ENCODE results near the gene TTC23.

TTC23 gene

GRCh38 chr15:99117563-99118257 lies 131.7 kb downstream of the TTC23 start:
- Histone ChIP-seq H3K9me3 (ENCODE audit: insufficient read depth, low read depth, low read length) (peaks cover 2% of the 10 kb centered on the region), H4K91ac (ENCODE audit: low read depth, low read length) (no peak overlapping the region), H3K23ac (ENCODE audit: low read length) (no peak overlapping the region), H3K14ac (ENCODE audit: low read length) (no peak overlapping the region), H2AFZ (ENCODE audit: insufficient read depth, low read length, poor library complexity) (no peak overlapping the region), H3K4ac (ENCODE audit: low read depth, low read length) (no peak overlapping the region), H2BK12ac (ENCODE audit: low read length) (no peak overlapping the region), H2BK5ac (ENCODE audit: low read depth, low read length, poor library complexity) (no peak overlapping the region), H4K8ac (ENCODE audit: low read depth, low read length) (no peak overlapping the region), H3K79me1 (ENCODE audit: low read length) (no peaks in the 10 kb centered on the region), H3K4me1 (ENCODE audit: control insufficient read depth in 1 of 2, insufficient read depth in 2 of 2, low read length in 2 of 2) (peaks cover 10 to 14% of the 10 kb centered on the region in 2 experiments), H3K4me2 (ENCODE audit: low read length) (no peak overlapping the region), H3K27ac (ENCODE audit: low read depth, low read length) (no peak overlapping the region), H3K18ac (ENCODE audit: low read length) (no peak overlapping the region), H3K79me2 (ENCODE audit: control insufficient read depth, insufficient read depth, low read length, poor library complexity) (no peaks in the 10 kb centered on the region), H3K9ac (ENCODE audit: low read length) (no peak overlapping the region), H2AK5ac (ENCODE audit: low read length) (no peak overlapping the region), H3K36me3 (ENCODE audit: control insufficient read depth in 1 of 2, insufficient read depth in 2 of 2, low read length in 2 of 2) (peaks cover 21 to 39% of the 10 kb centered on the region in 2 experiments), H3K27me3 (ENCODE audit: insufficient read depth, low read length) (no peaks in the 10 kb centered on the region), H2BK120ac (ENCODE audit: insufficient read depth, low read length, poor library complexity) (no peak overlapping the region), H3K4me3 (ENCODE audit: low read depth, low read length) (no peak overlapping the region), H4K12ac (ENCODE audit: low read depth, low read length) (no peak overlapping the region)
- WGBS (ENCODE audit: extremely low coverage, insufficient coverage, insufficient read length) = no CpG with 5 or more reads among the region's 20 CpGs
- no peak for DNase-seq

GRCh38 chr15:99117111-99117510 lies 132.3 kb downstream of the TTC23 start:
- Histone ChIP-seq H4K12ac (ENCODE audit: low read depth, low read length) (no peak overlapping the region), H3K23ac (ENCODE audit: low read length) (no peak overlapping the region), H2AFZ (ENCODE audit: insufficient read depth, low read length, poor library complexity) (no peak overlapping the region), H2BK120ac (ENCODE audit: insufficient read depth, low read length, poor library complexity) (no peak overlapping the region), H3K4me3 (ENCODE audit: low read depth, low read length) (no peak overlapping the region), H2BK12ac (ENCODE audit: low read length) (no peak overlapping the region), H3K79me1 (ENCODE audit: low read length) (no peaks in the 10 kb centered on the region), H3K4me1 (ENCODE audit: control insufficient read depth in 1 of 2, insufficient read depth in 2 of 2, low read length in 2 of 2) (peaks cover 10 to 14% of the 10 kb centered on the region in 2 experiments), H3K9me3 (ENCODE audit: insufficient read depth, low read depth, low read length) (peaks cover 2% of the 10 kb centered on the region), H3K14ac (ENCODE audit: low read length) (no peak overlapping the region), H4K8ac (ENCODE audit: low read depth, low read length) (no peak overlapping the region), H3K27me3 (ENCODE audit: insufficient read depth, low read length) (no peaks in the 10 kb centered on the region), H3K9ac (ENCODE audit: low read length) (no peak overlapping the region), H3K27ac (ENCODE audit: low read depth, low read length) (no peak overlapping the region), H2BK5ac (ENCODE audit: low read depth, low read length, poor library complexity) (no peak overlapping the region), H3K4ac (ENCODE audit: low read depth, low read length) (no peak overlapping the region), H2AK5ac (ENCODE audit: low read length) (no peak overlapping the region), H3K18ac (ENCODE audit: low read length) (no peak overlapping the region), H4K91ac (ENCODE audit: low read depth, low read length) (no peak overlapping the region), H3K36me3 (ENCODE audit: control insufficient read depth in 1 of 2, insufficient read depth in 2 of 2, low read length in 2 of 2) (peaks cover 21 to 39% of the 10 kb centered on the region in 2 experiments), H3K79me2 (ENCODE audit: control insufficient read depth, insufficient read depth, low read length, poor library complexity) (no peaks in the 10 kb centered on the region), H3K4me2 (ENCODE audit: low read length) (no peak overlapping the region)
- DNase-seq = no peak
- no CpG with 5 or more reads among the region's 8 CpGs for WGBS (ENCODE audit: extremely low coverage, insufficient coverage, insufficient read length)

GRCh38 chr15:99115300-99116215 lies 133.8 kb downstream of the TTC23 start:
- WGBS (ENCODE audit: extremely low coverage, insufficient coverage, insufficient read length) = no CpG with 5 or more reads among the region's 11 CpGs

GRCh38 chr15:99114511-99115299 lies 134.7 kb downstream of the TTC23 start:
- Histone ChIP-seq H3K9ac (ENCODE audit: low read length) (no peak overlapping the region), H3K4me3 (ENCODE audit: low read depth, low read length) (no peak overlapping the region), H2BK5ac (ENCODE audit: low read depth, low read length, poor library complexity) (no peak overlapping the region), H3K18ac (ENCODE audit: low read length) (no peak overlapping the region), H2AFZ (ENCODE audit: insufficient read depth, low read length, poor library complexity) (no peak overlapping the region), H2BK12ac (ENCODE audit: low read length) (no peak overlapping the region), H3K4me1 (ENCODE audit: control insufficient read depth in 1 of 2, insufficient read depth in 2 of 2, low read length in 2 of 2) (no peaks in the 10 kb centered on the region), H3K27ac (ENCODE audit: low read depth, low read length) (no peak overlapping the region), H3K36me3 (ENCODE audit: control insufficient read depth in 1 of 2, insufficient read depth in 2 of 2, low read length in 2 of 2) (peaks cover 21 to 34% of the 10 kb centered on the region in 2 experiments), H2AK5ac (ENCODE audit: low read length) (no peak overlapping the region), H3K14ac (ENCODE audit: low read length) (no peak overlapping the region), H3K79me1 (ENCODE audit: low read length) (no peaks in the 10 kb centered on the region), H3K9me3 (ENCODE audit: insufficient read depth, low read depth, low read length) (no peaks in the 10 kb centered on the region), H3K27me3 (ENCODE audit: insufficient read depth, low read length) (no peaks in the 10 kb centered on the region), H3K23ac (ENCODE audit: low read length) (no peak overlapping the region), H4K12ac (ENCODE audit: low read depth, low read length) (no peak overlapping the region), H3K79me2 (ENCODE audit: control insufficient read depth, insufficient read depth, low read length, poor library complexity) (no peaks in the 10 kb centered on the region), H4K8ac (ENCODE audit: low read depth, low read length) (no peak overlapping the region), H2BK120ac (ENCODE audit: insufficient read depth, low read length, poor library complexity) (no peak overlapping the region), H3K4ac (ENCODE audit: low read depth, low read length) (no peak overlapping the region), H4K91ac (ENCODE audit: low read depth, low read length) (no peak overlapping the region), H3K4me2 (ENCODE audit: low read length) (no peak overlapping the region)
- no CpG with 5 or more reads among the region's 12 CpGs for WGBS (ENCODE audit: extremely low coverage, insufficient coverage, insufficient read length)
- no peak for DNase-seq

More at GRCh38 chr15:99115300-99116215, 133.8 kb downstream of the TTC23 start:
- H4K91ac ChIP-seq (ENCODE audit: low read depth, low read length) = no peak overlapping the region
- H3K9me3 ChIP-seq (ENCODE audit: insufficient read depth, low read depth, low read length) = peaks cover 2% of the 10 kb centered on the region
- H3K4ac ChIP-seq (ENCODE audit: low read depth, low read length) = no peak overlapping the region
- H3K36me3 ChIP-seq (ENCODE audit: control insufficient read depth in 1 of 2, insufficient read depth in 2 of 2, low read length in 2 of 2) = peaks cover 21 to 39% of the 10 kb centered on the region in 2 experiments
- H2AFZ ChIP-seq (ENCODE audit: insufficient read depth, low read length, poor library complexity) = no peak overlapping the region
- H3K79me1 ChIP-seq (ENCODE audit: low read length) = no peaks in the 10 kb centered on the region
- H3K18ac ChIP-seq (ENCODE audit: low read length) = no peak overlapping the region
- no peak overlapping the region for H2BK120ac ChIP-seq (ENCODE audit: insufficient read depth, low read length, poor library complexity)
- no peak for DNase-seq
- H4K12ac ChIP-seq (ENCODE audit: low read depth, low read length) = no peak overlapping the region
- H3K4me1 ChIP-seq (ENCODE audit: control insufficient read depth in 1 of 2, insufficient read depth in 2 of 2, low read length in 2 of 2) = peaks cover 6% of the 10 kb centered on the region in 2 experiments
- H3K23ac ChIP-seq (ENCODE audit: low read length) = no peak overlapping the region
- no peaks in the 10 kb centered on the region for H3K79me2 ChIP-seq (ENCODE audit: control insufficient read depth, insufficient read depth, low read length, poor library complexity)
- no peak overlapping the region for H2BK12ac ChIP-seq (ENCODE audit: low read length)
- no peak overlapping the region for H2BK5ac ChIP-seq (ENCODE audit: low read depth, low read length, poor library complexity)
- H2AK5ac ChIP-seq (ENCODE audit: low read length) = no peak overlapping the region
- no peak overlapping the region for H4K8ac ChIP-seq (ENCODE audit: low read depth, low read length)
- H3K4me2 ChIP-seq (ENCODE audit: low read length) = no peak overlapping the region
- no peak overlapping the region for H3K27ac ChIP-seq (ENCODE audit: low read depth, low read length)
- no peak overlapping the region for H3K4me3 ChIP-seq (ENCODE audit: low read depth, low read length)
- no peak overlapping the region for H3K9ac ChIP-seq (ENCODE audit: low read length)
- H3K14ac ChIP-seq (ENCODE audit: low read length) = no peak overlapping the region
- no peaks in the 10 kb centered on the region for H3K27me3 ChIP-seq (ENCODE audit: insufficient read depth, low read length)
